Transverse colon (tissue), 4 donors: ENCODE measurements around the gene STAM. TPM values are rescaled to one million over a fixed set of nuclear protein-coding genes. Genes with fewer than 3 reads are reported as not detected.

Experiments
- DNase-seq: peaks from one replicate; pipeline ENCODE4 v3.0.0-alpha.2; 2019
- H3K27ac ChIP-seq, 4 donors: fragments of 200-600 bp; sonication (generic); 2 replicates each; pipeline ENCODE4 v1.5.1; 2016 to 2018; ENCODE audit warnings: inconsistent platforms in 4 of 4
- H3K27me3 ChIP-seq: fragments of 200-600 bp; sonication (generic); 2 replicates; pipeline ENCODE4 v1.5.1; 2017; ENCODE audit warnings: inconsistent platforms
- H3K36me3 ChIP-seq, 4 donors: fragments of 200-600 bp; sonication (generic); 2 replicates each; pipeline ENCODE4 v1.5.1; 2017 to 2019; ENCODE audit warnings: inconsistent platforms in 4 of 4
- H3K4me1 ChIP-seq, 4 donors: fragments of 200-600 bp; sonication (generic); 2 replicates each; pipeline ENCODE4 v1.5.1; 2017 to 2020; ENCODE audit warnings: inconsistent platforms in 4 of 4
- H3K4me3 ChIP-seq, 4 donors: fragments of 200-600 bp; sonication (generic); 1 replicate in 1 of 4; 2 replicates in 3 of 4; pipeline versions ENCODE4 v1.5.1 to v1.6.1; 2017 to 2019; ENCODE audit warnings: inconsistent platforms in 4 of 4
- H3K9me3 ChIP-seq, 2 donors: fragments of 200-600 bp; sonication (generic); 2 replicates each; pipeline ENCODE4 v1.5.1; 2017 to 2019; ENCODE audit warnings: inconsistent platforms in 2 of 2
- CTCF ChIP-seq, 5 experiments: fragments of 200-600 bp in 3 of 5; fragments of 450-650 bp in 2 of 5; sonication (generic) in 3 of 5; IDR thresholded peaks; 1 replicate in 2 of 5; 2 replicates in 3 of 5; pipeline ENCODE4 v1.5.1; 2016 to 2017; ENCODE audit warnings: antibody characterized with exemption in 5 of 5, inconsistent platforms in 3 of 5, mild to moderate bottlenecking in 2 of 5, moderate library complexity in 1 of 5
- EP300 ChIP-seq: sonication (generic); formaldehyde crosslinking; IDR thresholded peaks from one replicate; pipeline ENCODE4 v1.6.1; 2017; ENCODE audit warnings: antibody characterized with exemption, low read depth
- POLR2A ChIP-seq: fragments of 450-650 bp; IDR thresholded peaks from one replicate; pipeline ENCODE4 v1.6.1; 2016; ENCODE audit warnings: antibody characterized with exemption, mild to moderate bottlenecking, moderate library complexity
- POLR2AphosphoS5 ChIP-seq, 3 donors: sonication (generic); formaldehyde crosslinking; IDR thresholded peaks; one replicate each; pipeline ENCODE4 v1.6.1; 2016; ENCODE audit warnings: antibody characterized with exemption in 3 of 3
- WGBS, 2 donors: methylation state at CpG; one replicate each; pipeline ENCODE4 v1.1.5; 2018; ENCODE audit warnings: low coverage in 1 of 2; 5-methylcytosine and 5-hydroxymethylcytosine counted together
- in situ Hi-C, 4 donors: fragments of 200-750 bp; cut with MboI; loops; one replicate each; pipeline versions ENCODE4 v1.15.0 to v1.15.1; 2017; ENCODE audit warnings: low sequenced_read_pairs in 3 of 4, low pct_ligation_motif_present in 1 of 4, low pct_unique_long_range_greater_than_20kb in 1 of 4
- intact Hi-C: fragments of 100-400 bp; cut with DNase I; formaldehyde crosslinking; loops from one replicate; pipeline ENCODE4 v1.15.1; 2023; ENCODE audit warnings: low total_unique reads
- total RNA-seq, 4 donors: library from RNA; depleted of rRNA; stranded (reverse); fragments of >200 nt; gene quantifications; one replicate each; pipeline ENCODE4 v1.1.0, GENCODE V29; 2016

STAM gene
- total RNA-seq, 4 donors from 2014 or later, result 1.9 to 18.4 (median 9.3) TPM

GRCh38 chr10:17643339-17643754, 604 bp upstream of the STAM start:
- Histone ChIP-seq H3K4me3 (peak overlapping the region; percentile 63 to 94 (median 80)), H3K27me3 (no peaks in the 10 kb centered on the region), H3K36me3 (no peaks in the 10 kb centered on the region), H3K4me1 (peaks cover 10 to 38% (median 26%) of the 10 kb centered on the region in 4 donors), H3K9me3 (no peaks in the 10 kb centered on the region), H3K27ac (peak overlapping the region; percentile 90 to 98 (median 96))
- TF ChIP-seq CTCF (IDR thresholded peaks at IDR 0.05) (no peak), POLR2AphosphoS5 (IDR thresholded peaks at IDR 0.05) (peak in 1 of 3 donors; percentile 10), EP300 (no peak), POLR2A (no peak)
- DNase-seq, result peak; percentile 82
- 1% methylated on average over 13 of the region's 13 CpGs; no CpG with 5 or more reads in 1 of the 2 donors for WGBS, 2 donors
- in situ Hi-C loops (loop anchor here in 1 of 4 donors (25.0 kb wide), 2 partner anchors 469 to 831 kb away; partner anchors contain the start of gene RSU1), intact Hi-C loops (no loop called here)

GRCh38 chr10:17644485-17644943, 563 bp downstream of the STAM start:
- in situ Hi-C loops, result loop anchor here in 1 of 4 donors (25.0 kb wide), 2 partner anchors 468 to 832 kb away; partner anchors contain the start of gene RSU1
- peaks cover 10 to 38% (median 26%) of the 10 kb centered on the region in 4 donors for H3K4me1 ChIP-seq
- H3K27ac ChIP-seq, result peak overlapping the region; percentile 90 to 98 (median 96)
- H3K9me3 ChIP-seq, result no peaks in the 10 kb centered on the region
- no peak for DNase-seq
- no peaks in the 10 kb centered on the region for H3K27me3 ChIP-seq
- H3K36me3 ChIP-seq, result no peaks in the 10 kb centered on the region
- 0 to 5% methylated on average over 3 to 8 of the region's 9 CpGs for WGBS, 2 donors
- TF ChIP-seq EP300 (no peak), POLR2AphosphoS5 (IDR thresholded peaks at IDR 0.05) (no peak), POLR2A (no peak), CTCF (IDR thresholded peaks at IDR 0.05) (no peak)
- peak overlapping the region; percentile 63 to 94 (median 80) for H3K4me3 ChIP-seq
- intact Hi-C loops, result no loop called here

GRCh38 chr10:17645621-17646345, 1.8 kb downstream of the STAM start:
- no peak for DNase-seq

More at GRCh38 chr10:17645621-17646345, 1.8 kb downstream of the STAM start:
- no peaks in the 10 kb centered on the region for H3K36me3 ChIP-seq
- 32 to 44% methylated on average over 6 of the region's 6 CpGs for WGBS, 2 donors
- in situ Hi-C loops (loop anchor here in 1 of 4 donors (25.0 kb wide), 2 partner anchors 467 to 833 kb away; partner anchors contain the start of gene RSU1), intact Hi-C loops (no loop called here)
- peak overlapping the region in 2 of 4 donors; percentile 2 to 98 for H3K27ac ChIP-seq
- peak overlapping the region in 1 of 4 donors; percentile 85 for H3K4me3 ChIP-seq
- H3K4me1 ChIP-seq, result peaks cover 10 to 38% (median 26%) of the 10 kb centered on the region in 4 donors
- no peaks in the 10 kb centered on the region for H3K27me3 ChIP-seq
- no peak for TF ChIP-seq CTCF (IDR thresholded peaks at IDR 0.05)
- TF ChIP-seq POLR2A, result no peak
- no peak for TF ChIP-seq POLR2AphosphoS5 (IDR thresholded peaks at IDR 0.05)
- no peak for TF ChIP-seq EP300
- H3K9me3 ChIP-seq, result no peaks in the 10 kb centered on the region
